Raji (cell line): ENCODE results near the gene RASA2.

Experiments used
- POLR2A ChIP-seq: IDR thresholded peaks from 2 replicates; pipeline ENCODE4 v1.6.1; 2011; ENCODE audit warnings: low read depth, low read length, control low read depth; ENCODE audit not compliant: insufficient read depth

RASA2 gene

DNA sequence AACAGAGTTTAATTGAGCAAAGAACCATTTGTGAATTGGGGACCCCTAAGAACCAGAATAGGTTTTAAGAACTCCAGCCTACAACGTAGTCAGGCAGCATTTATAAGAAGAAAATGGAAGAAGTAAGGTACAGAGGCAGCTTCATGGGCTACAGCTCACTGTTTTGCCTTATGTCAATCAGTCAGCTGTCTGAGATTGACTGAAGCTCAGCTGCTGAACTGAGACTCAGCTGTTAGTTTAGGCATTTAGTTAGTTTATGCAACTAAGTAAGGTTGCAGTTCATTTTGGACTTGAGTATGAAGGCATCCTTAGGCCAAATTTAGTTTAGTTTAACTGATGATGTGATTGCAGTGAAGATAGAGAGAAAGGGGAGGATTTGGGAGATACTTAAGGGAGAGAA is 34.1 kb upstream of the RASA2 start:
- no peak for TF ChIP-seq POLR2A

DNA sequence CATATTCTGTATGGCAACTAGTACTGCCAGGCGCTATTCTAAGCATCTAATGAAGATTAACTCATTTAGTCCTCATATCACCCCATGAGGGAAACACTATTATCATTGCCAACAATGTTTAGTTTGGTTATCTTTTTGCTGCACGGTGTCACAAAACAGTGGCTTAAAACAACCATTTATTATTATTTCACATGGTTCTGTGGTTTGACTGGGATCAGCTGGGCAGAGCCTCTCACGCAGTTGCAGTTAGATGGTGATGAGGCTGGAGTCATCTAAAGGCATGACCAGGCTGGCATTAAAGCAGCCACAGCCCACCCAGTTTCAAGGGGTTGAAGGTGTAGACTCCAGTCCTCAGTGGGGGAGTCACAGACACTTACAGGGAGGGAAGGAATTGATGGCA is 32.8 kb upstream of the RASA2 start:
- no peak for TF ChIP-seq POLR2A

DNA sequence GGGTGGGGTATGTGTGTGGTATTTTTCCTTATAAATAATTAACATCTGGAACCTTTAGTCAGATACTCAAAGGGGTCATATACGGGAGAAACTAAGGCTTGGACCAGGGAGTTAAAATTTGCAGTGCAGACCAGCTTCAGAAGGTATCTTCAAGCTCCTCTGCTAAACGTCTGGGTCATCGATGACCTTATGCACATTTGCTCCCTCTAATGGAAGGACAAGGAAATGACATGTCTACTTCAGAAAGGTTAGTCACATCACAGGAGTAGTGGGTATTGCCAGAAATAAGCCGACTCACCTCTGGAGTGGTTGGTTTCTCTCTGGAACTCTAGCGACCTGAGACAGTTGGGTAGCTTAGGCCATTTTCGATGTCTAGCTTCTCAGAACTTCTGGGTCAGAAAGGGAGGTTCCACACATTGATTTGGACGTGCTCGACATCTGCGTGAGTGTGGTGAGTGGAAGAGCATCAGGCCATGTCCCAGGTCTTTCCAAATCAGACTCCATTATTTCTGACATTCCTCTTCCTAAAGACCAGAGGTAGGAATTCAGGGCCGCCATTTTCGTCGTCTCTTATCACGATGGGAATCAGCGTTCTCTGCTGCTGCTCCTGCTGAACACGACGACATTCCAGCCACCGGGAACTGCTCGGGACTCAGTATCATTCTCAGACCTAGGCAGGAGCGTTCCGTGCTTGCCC is 31.8 kb upstream of the RASA2 start:
- TF ChIP-seq POLR2A = no peak

DNA sequence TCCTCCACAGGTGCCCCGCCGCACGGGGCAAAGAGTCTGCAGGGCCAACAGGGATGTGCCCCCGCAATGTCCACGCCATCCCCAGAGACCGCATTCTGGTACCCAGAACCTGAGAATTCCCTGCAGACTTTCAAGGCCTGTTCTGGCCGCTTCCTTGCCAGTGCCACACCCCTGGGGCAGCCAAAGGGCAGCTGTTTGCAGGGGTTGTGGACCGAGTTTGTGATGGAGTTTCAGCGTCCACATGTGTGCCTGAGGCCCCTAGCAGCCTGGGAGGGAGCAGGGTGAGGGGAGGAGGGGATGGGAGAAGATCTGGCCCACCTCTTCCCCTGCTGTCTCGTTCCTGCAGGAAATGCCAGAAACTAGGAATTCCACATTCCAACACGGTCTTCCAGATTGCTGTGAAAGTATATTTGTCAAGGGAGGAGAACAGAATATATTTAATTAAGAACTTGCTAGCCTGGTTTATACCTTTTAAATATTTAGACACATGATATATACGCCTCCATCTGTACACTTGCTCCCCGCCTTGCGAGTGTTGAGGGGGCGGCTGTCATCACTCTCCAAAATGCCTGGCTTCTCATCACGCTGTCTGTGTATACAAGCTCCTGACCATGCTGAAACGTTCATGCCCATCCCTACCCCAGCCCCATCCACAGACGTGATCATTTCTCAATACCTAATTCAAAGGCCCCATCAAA is 31.1 kb upstream of the RASA2 start:
- no peak for TF ChIP-seq POLR2A

DNA sequence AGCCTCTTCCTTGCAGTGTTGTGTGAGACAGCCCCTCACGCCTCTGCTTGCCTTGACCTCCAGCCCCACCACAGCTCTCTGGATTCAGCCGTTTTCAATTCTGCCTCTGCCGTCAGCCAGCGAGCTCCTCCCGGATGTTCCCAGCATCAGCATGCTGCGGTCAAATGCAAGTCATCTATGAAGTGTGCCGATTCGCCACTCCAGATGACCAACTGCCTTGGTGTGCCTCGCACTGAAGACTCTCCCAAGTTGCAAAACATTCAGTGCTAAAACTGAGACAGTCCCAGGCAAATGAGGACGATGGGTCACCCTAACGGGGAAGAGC is 30.6 kb upstream of the RASA2 start:
- no peak for TF ChIP-seq POLR2A

DNA sequence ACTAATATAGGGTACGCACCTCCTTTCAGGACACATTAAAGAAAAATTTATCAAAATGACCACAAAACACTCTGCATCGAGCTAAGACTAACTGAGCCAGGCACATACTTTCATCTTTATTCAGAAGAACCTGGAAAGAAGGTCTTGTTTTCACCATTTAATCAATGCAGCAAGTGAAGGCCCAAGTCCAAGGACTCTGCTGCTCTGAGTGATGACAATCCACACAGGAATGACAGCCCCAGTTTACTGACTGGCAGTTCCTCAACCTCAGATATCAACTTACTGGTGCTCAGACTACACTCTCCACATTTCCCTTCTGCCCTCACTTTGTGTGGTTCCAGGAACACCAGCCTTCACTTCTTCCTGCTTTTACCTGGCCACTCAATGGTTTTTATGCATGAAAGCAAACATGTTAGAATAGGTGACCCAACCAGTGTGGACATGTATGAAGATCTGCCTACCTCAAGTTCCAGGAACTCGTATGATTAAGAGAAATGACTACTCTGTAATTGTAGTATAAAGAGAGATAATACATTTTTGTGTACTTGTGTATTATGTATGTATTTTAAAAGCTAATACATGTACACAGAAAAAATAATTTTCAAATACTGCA is 29.1 kb upstream of the RASA2 start:
- TF ChIP-seq POLR2A = no peak

DNA sequence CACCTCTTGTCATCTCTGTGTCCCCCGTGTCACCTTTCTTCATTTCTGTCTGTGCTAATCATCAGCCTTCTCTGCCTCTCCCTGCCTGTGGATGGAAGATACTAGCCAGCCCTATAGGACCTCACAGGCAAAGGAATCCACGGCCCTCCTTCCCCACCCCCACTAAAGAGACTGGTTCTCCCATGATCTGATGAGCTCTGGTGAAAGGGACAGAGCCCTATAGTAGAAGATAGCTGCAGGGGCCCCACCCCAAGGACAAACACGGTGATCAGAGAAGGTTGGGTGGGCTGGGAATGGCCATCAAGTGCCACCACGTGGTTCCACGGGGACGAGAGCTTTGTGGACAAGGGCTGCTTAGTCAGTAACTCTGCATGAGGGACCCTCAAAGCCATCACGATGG is 27.8 kb upstream of the RASA2 start:
- no peak for TF ChIP-seq POLR2A

DNA sequence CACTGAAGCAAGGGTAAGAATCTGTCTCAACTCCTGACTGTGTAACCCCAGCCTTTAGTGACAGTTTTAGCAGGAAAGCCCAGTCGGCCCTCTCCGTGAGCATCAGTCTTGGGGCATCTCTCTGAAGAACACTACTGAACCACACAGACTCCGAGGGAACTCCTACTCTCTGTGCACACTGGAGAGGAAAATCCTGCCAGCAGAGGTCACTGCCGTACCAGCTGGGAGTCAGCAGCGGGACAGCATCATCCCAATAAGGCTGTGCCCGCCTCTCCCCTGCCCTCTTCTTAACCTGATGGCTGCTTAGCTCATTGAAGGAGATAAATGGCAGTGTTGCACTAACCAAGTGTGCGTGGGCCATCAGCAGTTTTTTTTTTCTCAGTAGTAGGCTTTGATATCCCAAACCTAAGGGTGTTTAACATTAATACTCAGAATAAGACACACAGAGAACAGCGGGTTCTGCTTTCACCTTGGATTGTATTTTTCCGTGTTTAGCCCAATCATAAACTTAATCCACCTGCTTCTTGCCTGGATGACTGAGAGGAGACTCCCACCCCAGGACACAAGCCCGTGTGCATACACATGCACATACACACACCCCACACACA is 26.6 kb upstream of the RASA2 start:
- no peak for TF ChIP-seq POLR2A

DNA sequence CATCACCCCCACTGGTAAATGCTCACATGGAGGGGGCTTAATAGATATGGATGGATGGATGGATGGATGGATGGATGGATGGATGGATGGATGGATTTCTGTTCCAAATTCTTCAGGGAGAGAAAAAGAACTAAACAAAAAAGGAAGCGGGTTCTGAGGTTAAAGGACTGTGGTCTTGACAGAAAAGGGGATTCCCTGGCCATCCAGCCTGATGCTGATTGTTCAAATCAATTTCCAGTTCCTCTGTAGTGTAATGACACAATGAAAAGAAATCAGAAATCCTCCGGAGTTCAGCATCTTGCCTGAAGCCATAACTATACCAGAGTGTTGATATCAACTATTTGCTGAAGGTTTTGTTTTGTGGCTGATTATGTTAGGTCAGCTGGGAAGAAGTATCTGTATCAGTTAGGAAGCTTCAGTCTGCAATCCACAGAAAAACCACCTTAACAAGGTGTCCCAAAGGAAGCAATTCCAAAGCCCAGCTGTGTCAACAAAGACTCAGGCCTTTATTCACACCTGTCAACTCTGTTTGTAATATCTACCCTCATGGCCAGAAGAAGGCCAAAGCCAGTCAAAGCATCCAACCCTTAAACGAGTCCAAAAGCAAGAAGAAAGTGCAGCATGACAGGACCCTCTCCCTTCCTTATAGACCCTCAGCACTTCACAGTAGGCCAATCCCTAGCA is 24.5 kb upstream of the RASA2 start:
- TF ChIP-seq POLR2A = no peak

DNA sequence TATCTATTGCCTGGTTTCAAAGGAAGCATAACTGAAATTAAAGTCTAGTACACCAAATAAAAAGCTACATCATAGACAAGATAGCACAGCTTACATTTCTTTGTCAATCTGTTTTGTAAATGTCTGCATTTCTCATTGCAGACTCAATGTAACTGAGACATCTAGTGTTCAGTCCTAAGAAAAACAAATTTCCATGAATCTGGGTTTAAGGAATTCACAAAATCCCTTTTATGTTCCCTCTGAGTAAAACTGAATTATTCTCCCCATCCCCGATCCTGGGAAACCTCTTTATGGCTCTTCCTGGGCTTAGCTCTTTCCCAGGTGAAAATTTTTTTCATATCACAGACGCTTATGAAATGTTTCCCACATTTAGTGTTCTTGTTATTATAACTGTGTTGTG is 21.6 kb upstream of the RASA2 start:
- no peak for TF ChIP-seq POLR2A

DNA sequence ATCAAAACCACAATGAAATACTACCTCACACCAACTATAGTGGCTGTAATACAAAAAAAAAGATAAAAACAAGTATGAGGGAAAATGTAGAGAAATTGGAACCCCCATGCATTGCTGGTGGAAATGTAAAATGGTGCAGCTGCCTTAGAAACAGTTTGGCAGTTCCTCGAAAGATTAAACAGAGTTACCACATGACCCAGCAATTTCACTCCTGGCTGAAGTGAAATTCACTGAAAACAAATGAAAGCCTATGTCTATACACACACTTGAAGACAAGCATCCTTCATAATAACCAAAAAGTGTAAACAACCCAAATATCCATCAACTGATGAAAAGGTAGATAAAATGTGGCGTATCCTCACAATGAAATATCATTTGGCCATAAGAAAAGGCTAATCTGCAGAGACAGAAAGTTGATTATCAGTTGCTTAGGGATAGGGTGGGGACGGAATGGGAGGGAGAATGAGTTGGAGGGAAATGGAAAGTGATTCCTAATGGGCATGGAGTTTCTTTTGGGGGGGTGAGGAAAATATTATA is 20.1 kb upstream of the RASA2 start:
- TF ChIP-seq POLR2A = no peak

DNA sequence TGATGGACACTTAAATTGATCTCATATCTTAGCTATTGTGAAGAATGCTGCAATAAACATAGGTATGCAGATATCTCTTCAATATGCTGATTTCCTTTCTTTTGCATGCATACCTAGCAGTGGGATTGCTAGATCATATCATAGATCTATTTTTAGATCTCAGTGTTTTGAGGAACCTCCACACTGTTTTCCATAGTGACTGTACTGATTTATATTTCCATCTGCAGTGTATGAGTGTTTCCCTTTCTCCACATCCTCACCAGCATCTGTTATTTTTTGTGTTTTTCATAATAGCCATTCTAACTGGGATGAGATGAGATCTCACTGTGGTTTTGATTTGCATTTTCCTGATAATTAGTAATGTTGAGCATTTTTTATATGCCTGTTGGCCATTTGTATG is 17.1 kb upstream of the RASA2 start:
- TF ChIP-seq POLR2A = no peak

DNA sequence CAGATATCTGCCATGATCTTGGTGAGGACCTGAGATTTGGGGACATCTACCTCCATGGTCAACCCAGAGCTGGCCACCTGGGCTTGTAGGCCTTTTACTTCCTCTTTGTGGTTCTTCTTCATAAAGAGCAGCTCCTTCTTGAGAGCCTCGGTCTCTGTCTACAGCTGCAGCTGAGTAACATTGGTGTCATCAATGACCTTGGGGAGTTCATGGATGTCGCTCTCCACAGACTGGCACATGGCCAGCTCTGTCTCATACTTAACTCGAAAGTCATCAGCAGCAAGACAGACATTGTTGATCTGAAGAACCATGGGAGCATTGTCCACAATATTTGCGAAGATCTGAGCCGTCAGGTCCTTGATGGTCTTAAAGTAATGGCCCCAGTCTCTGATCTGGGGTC is 15.7 kb upstream of the RASA2 start:
- TF ChIP-seq POLR2A = no peak

DNA sequence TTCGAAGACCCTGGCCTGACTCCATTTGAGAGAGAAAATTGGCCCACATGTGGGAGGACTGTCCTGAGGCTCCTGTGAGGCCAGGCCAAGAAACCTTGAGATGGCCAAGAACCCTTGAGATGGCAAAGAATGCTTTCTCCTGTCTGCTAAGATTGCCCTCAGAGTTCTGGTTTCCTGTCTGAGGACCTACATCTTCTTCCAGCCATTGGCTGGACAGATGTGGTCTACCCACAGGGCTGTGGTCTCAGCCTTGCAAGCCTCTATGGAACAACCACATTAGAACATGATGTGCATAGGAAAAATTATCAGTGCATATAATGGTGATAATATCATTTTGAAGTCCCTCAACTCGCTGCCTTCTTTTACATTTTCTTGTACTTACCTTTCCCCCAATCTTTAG is 10.8 kb upstream of the RASA2 start:
- TF ChIP-seq POLR2A = no peak

DNA sequence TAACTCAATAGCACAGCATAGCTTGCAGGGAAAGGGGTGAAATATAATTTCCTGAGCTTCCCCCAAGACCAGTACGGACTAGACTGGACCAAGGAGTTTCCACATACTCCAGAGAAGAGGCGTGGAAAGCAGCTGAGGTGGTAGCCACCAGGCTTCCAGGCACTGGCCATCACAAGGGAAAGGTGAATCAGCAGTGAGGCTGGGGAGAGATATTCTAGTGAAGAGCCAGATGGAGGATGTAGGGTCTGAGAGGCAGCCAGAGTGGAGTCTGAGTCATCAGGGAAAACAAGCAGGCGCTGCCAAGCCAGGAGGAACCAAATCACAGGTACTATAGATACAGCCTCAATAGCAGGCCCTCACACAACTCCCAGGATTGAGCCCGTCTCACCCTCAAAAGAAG is 9.6 kb upstream of the RASA2 start:
- no peak for TF ChIP-seq POLR2A
